K562 (cell line): ENCODE measurements around the gene KAT14. TPM values are rescaled to one million over a fixed set of nuclear protein-coding genes. Genes with fewer than 3 reads are reported as not detected.

Source experiments
- ATAC-seq: fragments of 200-7000 bp; cut with Tn5 transposase; 3 replicates; pipeline ENCODE4 v1.9.1; 2020; ENCODE audit warnings: moderate library complexity
- BruUV-seq: library from RNA; stranded (reverse); fragments of 400-500 nt; replicated peaks from 2 replicates; lab custom pipeline; 2021; lab: Mats Ljungman, UMichigan
- CTCF ChIA-PET: fragments of 300-600 bp; formaldehyde crosslinking; extraction: SDS; loops from one replicate; lab custom pipeline; 2021; ENCODE audit warnings: low intra/inter-chr PET ratio; lab: Yijun Ruan, JAX
- POLR2A ChIA-PET: fragments of 300-600, 350-650 bp; sonication (Branson Sonifier 250); formaldehyde crosslinking; extraction: SDS; loops from one replicate; lab custom pipeline; 2021; ENCODE audit warnings: antibody characterized with exemption, inconsistent platforms; lab: Yijun Ruan, JAX
- DNase-seq, 4 experiments: peaks; one replicate each; pipeline versions ENCODE4 v3.0.0 to v3.0.0-alpha.2; 2011 to 2018; ENCODE audit warnings: low spot score in 3 of 4, mixed read lengths in 3 of 4; ENCODE audit errors: extremely low read depth in 1 of 4
- FAIRE-seq: peaks from 2 replicates; lab custom pipeline; 2011; peaks lifted over from hg19 to GRCh38; lab: Jason Lieb, UNC
- H2AFZ ChIP-seq: 2 replicates; pipeline ENCODE4 v1.6.0; 2011; ENCODE audit warnings: low read depth, low read length, control low read depth, inconsistent platforms
- H3K27ac ChIP-seq: fragments of 200-600 bp; 3 replicates; pipeline ENCODE4 v1.8.0; 2011; ENCODE audit warnings: low read depth, mild to moderate bottlenecking, control low read depth, inconsistent platforms, low read length, moderate library complexity, mixed read lengths; ENCODE audit errors: extremely low read depth
- H3K27me3 ChIP-seq, 2 experiments: fragments of 300-600 bp in 1 of 2; 2 replicates in 1 of 2; 3 replicates in 1 of 2; pipeline versions ENCODE4 v1.6.0 to v1.8.0; 2011; ENCODE audit warnings: inconsistent platforms in 2 of 2, low read length in 2 of 2, mild to moderate bottlenecking in 1 of 2, mixed read lengths in 1 of 2, moderate library complexity in 1 of 2; ENCODE audit not compliant: control insufficient read depth in 2 of 2, insufficient read depth in 2 of 2
- H3K36me3 ChIP-seq: fragments of 300-600 bp; 3 replicates; pipeline ENCODE4 v1.8.0; 2011; ENCODE audit warnings: mild to moderate bottlenecking, low read length, inconsistent platforms; ENCODE audit not compliant: control insufficient read depth, insufficient read depth
- H3K4me1 ChIP-seq, 2 experiments: fragments of 200-600 bp in 1 of 2; replicated peaks in 1 of 2; 2 replicates in 1 of 2; 3 replicates in 1 of 2; pipeline versions ENCODE4 v1.5.1 to v1.8.0; 2011; ENCODE audit warnings: inconsistent platforms in 2 of 2, low read length in 2 of 2, mild to moderate bottlenecking in 1 of 2, mixed read lengths in 1 of 2, moderate library complexity in 1 of 2; ENCODE audit not compliant: control insufficient read depth in 2 of 2, insufficient read depth in 2 of 2
- H3K4me2 ChIP-seq: 2 replicates; pipeline ENCODE4 v1.6.1; 2011; ENCODE audit warnings: low read length, control low read depth, inconsistent platforms, mixed read lengths; ENCODE audit not compliant: insufficient read depth
- H3K4me3 ChIP-seq: fragments of 200-600 bp; sonication (generic), shearing (Covaris generic); 2 replicates; pipeline ENCODE4 v1.5.1; 2016; ENCODE audit warnings: control low read depth, inconsistent platforms
- H3K79me2 ChIP-seq: fragments of 200-600 bp; 3 replicates; pipeline ENCODE4 v1.8.0; 2011; ENCODE audit warnings: low read length, inconsistent platforms; ENCODE audit not compliant: control insufficient read depth, insufficient read depth
- H3K9ac ChIP-seq, 2 experiments: 2 replicates each; pipeline versions ENCODE4 v1.6.0 to v1.6.1; 2011; ENCODE audit warnings: low read depth in 2 of 2, low read length in 2 of 2, control low read depth in 1 of 2, inconsistent platforms in 1 of 2, mild to moderate bottlenecking in 1 of 2, mixed read lengths in 1 of 2; ENCODE audit not compliant: insufficient read depth in 1 of 2
- H3K9me1 ChIP-seq: one replicate; pipeline ENCODE4 v1.6.0; 2011; ENCODE audit warnings: inconsistent platforms, mild to moderate bottlenecking, low read length, moderate library complexity; ENCODE audit not compliant: control insufficient read depth, insufficient read depth
- H3K9me3 ChIP-seq: replicated peaks from 2 replicates; pipeline ENCODE4 v1.5.1; 2011; ENCODE audit warnings: low read depth, low read length, inconsistent platforms; ENCODE audit not compliant: control insufficient read depth, insufficient read depth
- H4K20me1 ChIP-seq: replicated peaks from 2 replicates; pipeline ENCODE4 v1.6.1; 2011; ENCODE audit warnings: low read length, inconsistent platforms, mixed read lengths; ENCODE audit not compliant: control insufficient read depth, insufficient read depth
- ARID1B ChIP-seq: fragments of 450-650 bp; IDR thresholded peaks from 2 replicates; pipeline ENCODE4 v1.6.1; 2016; ENCODE audit warnings: antibody characterized with exemption, mild to moderate bottlenecking, inconsistent platforms
- CBX2 ChIP-seq: fragments of 200-600 bp; sonication (generic); IDR thresholded peaks from one replicate; pipeline ENCODE4 v1.6.1; 2012; ENCODE audit warnings: mild to moderate bottlenecking, low read length, inconsistent platforms; ENCODE audit not compliant: insufficient read depth, poor library complexity, severe bottlenecking
- HES1 ChIP-seq: fragments of 450-650 bp; IDR thresholded peaks from 2 replicates; pipeline ENCODE4 v1.6.1; 2016; ENCODE audit warnings: low read depth, mild to moderate bottlenecking, moderate library complexity
- MTF1 ChIP-seq: fragments of 250-450 bp; sonication (Bioruptor Pico); IDR thresholded peaks from 2 replicates; pipeline ENCODE4 v1.9.0; 2021; ENCODE audit warnings: moderate library complexity, mild to moderate bottlenecking, inconsistent platforms, borderline replicate concordance
- SLC30A9 ChIP-seq: fragments of 250-450 bp; sonication (Bioruptor Pico); IDR thresholded peaks from 2 replicates; pipeline ENCODE4 v1.8.0; 2022; ENCODE audit warnings: mild to moderate bottlenecking, moderate library complexity
- U2AF1 ChIP-seq: fragments of 200-400 bp; formaldehyde crosslinking; optimal IDR thresholded peaks from 2 replicates; pipeline ENCODE3; 2017; ENCODE audit warnings: mild to moderate bottlenecking, low read depth, low read length, moderate library complexity
- WGBS: fragments of 100-300 bp; shearing (Covaris generic); methylation state at CpG from one replicate; pipeline ENCODE4 v1.1.6; 2016; ENCODE audit warnings: low coverage, mixed read lengths; ENCODE audit not compliant: insufficient coverage; ENCODE audit errors: missing lambda C conversion rate; 5-methylcytosine and 5-hydroxymethylcytosine counted together
- in situ Hi-C: fragments of 300-500 bp; cut with MboI; formaldehyde crosslinking; loops from 4 replicates; pipeline ENCODE4 v1.15.0; 2018; ENCODE audit warnings: inconsistent platforms, mixed read lengths
- intact Hi-C: fragments of 100-400 bp; cut with micrococcal nuclease; formaldehyde crosslinking; loops from 2 replicates; pipeline ENCODE4 v1.14.2; 2022
- polyA plus RNA-seq, 8 experiments: library from polyadenylated mRNA; depleted of rRNA in 4 of 8; stranded (reverse) in 5 of 8; unstranded in 3 of 8; fragments of >200 nt; fragmentation: Nextera tagmentation in 2 of 8; fragmentation: Illumina TruSeq in 1 of 8; extraction: Ambion mirVana in 2 of 8; extraction: Trizol in 1 of 8; gene quantifications; 2 replicates each; pipeline versions ENCODE4 v1.2.1 to v1.2.3, GENCODE V29; 2011 to 2014; ENCODE audit warnings: inconsistent platforms in 1 of 8, missing spikeins in 1 of 8
- total RNA-seq, 7 experiments: library from RNA; depleted of rRNA in 6 of 7; stranded (reverse); fragments of >200 nt in 6 of 7; fragmentation: Illumina TruSeq in 2 of 7; extraction: Trizol in 2 of 7; gene quantifications; 2 replicates each; pipeline versions ENCODE4 v1.2.1 to v1.2.3, GENCODE V29; 2011 to 2021; ENCODE audit warnings: low replicate concordance in 1 of 7

KAT14 gene
- total and polyA plus RNA-seq, 9 of the 15 experiments (the other 6 are each of a cell fraction or from before 2014, with no cell fraction given): 1.7 to 7.2 (median 5.6) TPM

GRCh38 chr20:18180815-18181214 is 43.2 kb downstream of the KAT14 start (continued):
- TF ChIP-seq ARID1B (no peak), CBX2 (no peak)

GRCh38 chr20:18187020-18187419 is 49.4 kb downstream of the KAT14 start:
- H3K27me3 ChIP-seq: no peaks in the 10 kb centered on the region
- no peak overlapping the region for H3K27ac ChIP-seq
- no peaks in the 10 kb centered on the region for H3K4me1 ChIP-seq
- H3K4me2 ChIP-seq: no peak overlapping the region
- H3K9ac ChIP-seq: no peak overlapping the region
- DNase-seq (no peak), FAIRE-seq (no peak), ATAC-seq (no peak)
- no peak overlapping the region for H3K4me3 ChIP-seq
- WGBS: 64% methylated on average over 4 of the region's 5 CpGs
- in situ Hi-C loops (no loop called here), intact Hi-C loops (no loop called here)
- BruUV-seq: no TSS peak
- H3K9me1 ChIP-seq: no peaks in the 10 kb centered on the region
- H3K36me3 ChIP-seq: peaks cover 5% of the 10 kb centered on the region; the same call in 1 of the 3 replicates
- TF ChIP-seq SLC30A9 (CRISPR knock-in tag) (no peak), U2AF1 (no peak), MTF1 (CRISPR knock-in tag) (no peak), HES1 (no peak)
- no peaks in the 10 kb centered on the region for H3K9me3 ChIP-seq
- H3K79me2 ChIP-seq: no peaks in the 10 kb centered on the region
- no peak overlapping the region for H2AFZ ChIP-seq
- POLR2A ChIA-PET: no interaction called here
- CTCF ChIA-PET: no interaction called here
- no peaks in the 10 kb centered on the region; the same call in 1 of the 2 replicates for H4K20me1 ChIP-seq
